HepG2 (cell line): ENCODE results near the gene EPB41L2. TPM values are rescaled to one million over a fixed set of nuclear protein-coding genes. Genes with fewer than 3 reads are reported as not detected.
A peak's percentile ranks its signal among the peaks of the same experiment; 100 is the strongest.

ENCODE experiments used
- BHLHE40 ChIP-seq: IDR thresholded peaks from 2 replicates; pipeline ENCODE4 v1.6.1; 2011; ENCODE audit warnings: low read length, improper control_type of control experiment
- DMAP1 ChIP-seq: IDR thresholded peaks from 2 replicates; pipeline ENCODE4 v1.6.1; 2016
- GTF2F1 ChIP-seq: fragments of 150-350 bp; IDR thresholded peaks from 2 replicates; pipeline ENCODE4 v1.6.1; 2014; ENCODE audit warnings: low read length
- ISX ChIP-seq: sonication (generic); formaldehyde crosslinking; conservative IDR thresholded peaks from 2 replicates; pipeline ENCODE4 v1.5.0; 2020; ENCODE audit warnings: missing genetic modification reagents
- KDM1A ChIP-seq: IDR thresholded peaks from 2 replicates; pipeline ENCODE4 v1.6.1; 2016; ENCODE audit warnings: missing compliant biosample characterization
- KDM6A ChIP-seq: IDR thresholded peaks from 2 replicates; pipeline ENCODE4 v1.6.1; 2016; ENCODE audit warnings: low read depth
- KLF13 ChIP-seq: sonication (generic); formaldehyde crosslinking; IDR thresholded peaks from 2 replicates; pipeline ENCODE4 v1.4.0; 2020; ENCODE audit warnings: mild to moderate bottlenecking, missing genetic modification reagents
- MXI1 ChIP-seq: IDR thresholded peaks from 3 replicates; pipeline ENCODE4 v1.6.1; 2012; ENCODE audit warnings: low read depth, low read length, inconsistent platforms, borderline replicate concordance
- MYNN ChIP-seq: sonication (generic); formaldehyde crosslinking; IDR thresholded peaks from 2 replicates; pipeline ENCODE4 v1.4.0; 2020; ENCODE audit warnings: mild to moderate bottlenecking, low read depth, missing genetic modification reagents
- PATZ1 ChIP-seq: sonication (generic); formaldehyde crosslinking; IDR thresholded peaks from 2 replicates; pipeline ENCODE4 v1.4.0; 2020; ENCODE audit warnings: missing genetic modification reagents
- POLR2A ChIP-seq, 2 experiments: IDR thresholded peaks; 2 replicates each; pipeline ENCODE4 v1.6.1; 2011; ENCODE audit warnings: low read depth in 2 of 2, low read length in 2 of 2, mild to moderate bottlenecking in 1 of 2, moderate library complexity in 1 of 2; ENCODE audit not compliant: insufficient read depth in 1 of 2
- RBM39 ChIP-seq: fragments of 200-400 bp; formaldehyde crosslinking; IDR thresholded peaks from one replicate; pipeline ENCODE4 v1.6.1; 2018; ENCODE audit warnings: antibody characterized with exemption, mild to moderate bottlenecking, low read depth, low read length; ENCODE audit not compliant: poor library complexity, severe bottlenecking
- REXO4 ChIP-seq: sonication (generic); formaldehyde crosslinking; IDR thresholded peaks from 2 replicates; pipeline ENCODE4 v1.8.0; 2022; ENCODE audit warnings: missing genetic modification reagents, mild to moderate bottlenecking, borderline replicate concordance
- RNF2 ChIP-seq: fragments of 450-650 bp; conservative IDR thresholded peaks from 2 replicates; pipeline ENCODE4 v1.6.1; 2016; ENCODE audit warnings: low read depth
- SRF ChIP-seq: IDR thresholded peaks from 2 replicates; pipeline ENCODE4 v1.6.1; 2011; ENCODE audit warnings: mild to moderate bottlenecking, low read depth, low read length, moderate library complexity
- SSRP1 ChIP-seq: IDR thresholded peaks from 2 replicates; pipeline ENCODE4 v1.6.1; 2016; ENCODE audit warnings: control low read depth
- TEF ChIP-seq: sonication (generic); formaldehyde crosslinking; IDR thresholded peaks from 2 replicates; pipeline ENCODE4 v1.5.0; 2020; ENCODE audit warnings: missing genetic modification reagents
- THYN1 ChIP-seq: sonication (generic); formaldehyde crosslinking; IDR thresholded peaks from 2 replicates; pipeline ENCODE4 v1.8.1; 2023; ENCODE audit warnings: low read depth, mild to moderate bottlenecking, moderate library complexity, missing genetic modification reagents, borderline replicate concordance
- YEATS2 ChIP-seq: sonication (generic); formaldehyde crosslinking; IDR thresholded peaks from 2 replicates; pipeline ENCODE4 v1.4.0; 2020; ENCODE audit warnings: missing genetic modification reagents, borderline replicate concordance
- ZNF264 ChIP-seq: sonication (generic); formaldehyde crosslinking; IDR thresholded peaks from 2 replicates; pipeline ENCODE4 v1.4.0; 2020; ENCODE audit warnings: missing genetic modification reagents
- ZNF549 ChIP-seq: sonication (generic); formaldehyde crosslinking; IDR thresholded peaks from 2 replicates; pipeline ENCODE4 v1.5.0; 2020; ENCODE audit warnings: missing genetic modification reagents
- ZNF572 ChIP-seq: sonication (generic); formaldehyde crosslinking; IDR thresholded peaks from 2 replicates; pipeline ENCODE4 v1.5.1; 2020; ENCODE audit warnings: mild to moderate bottlenecking, missing genetic modification reagents
- ZNF761 ChIP-seq: sonication (generic); formaldehyde crosslinking; conservative IDR thresholded peaks from 2 replicates; pipeline ENCODE4 v1.4.0; 2020; ENCODE audit warnings: mild to moderate bottlenecking, missing genetic modification reagents
- polyA plus RNA-seq, 8 experiments: library from polyadenylated mRNA; depleted of rRNA in 3 of 8; stranded (reverse) in 7 of 8; unstranded in 1 of 8; fragments of >200 nt; fragmentation: Illumina TruSeq in 4 of 8; extraction: Trizol in 4 of 8; gene quantifications; 2 replicates each; pipeline versions ENCODE4 v1.2.1 to v1.2.3, GENCODE V29; 2011 to 2016; ENCODE audit warnings: low read depth in 4 of 8, missing spikeins in 1 of 8, mixed read lengths in 1 of 8; ENCODE audit not compliant: insufficient read depth in 1 of 8
- total RNA-seq, 5 experiments: library from RNA; depleted of rRNA; stranded (reverse); fragments of >200 nt; fragmentation: Illumina TruSeq; extraction: Trizol; gene quantifications; 2 replicates each; pipeline ENCODE4 v1.2.3, GENCODE V29; 2016; ENCODE audit warnings: low read depth in 1 of 5
- TF ChIP-seq, protein P1 (sequence below): sonication (generic); formaldehyde crosslinking; conservative IDR thresholded peaks from 2 replicates; pipeline ENCODE4 v1.4.0; 2020; ENCODE audit warnings: mild to moderate bottlenecking, missing genetic modification reagents, moderate library complexity
- TF ChIP-seq, protein P2 (sequence below): sonication (generic); formaldehyde crosslinking; IDR thresholded peaks from 2 replicates; pipeline ENCODE4 v1.5.1; 2020; ENCODE audit warnings: missing genetic modification reagents, mild to moderate bottlenecking, borderline replicate concordance

The EPB41L2 gene
- total and polyA plus RNA-seq, 2 of the 13 experiments (the other 11 are each of a cell fraction or from before 2014, with no cell fraction given): 41.7 to 56.4 TPM

DNA sequence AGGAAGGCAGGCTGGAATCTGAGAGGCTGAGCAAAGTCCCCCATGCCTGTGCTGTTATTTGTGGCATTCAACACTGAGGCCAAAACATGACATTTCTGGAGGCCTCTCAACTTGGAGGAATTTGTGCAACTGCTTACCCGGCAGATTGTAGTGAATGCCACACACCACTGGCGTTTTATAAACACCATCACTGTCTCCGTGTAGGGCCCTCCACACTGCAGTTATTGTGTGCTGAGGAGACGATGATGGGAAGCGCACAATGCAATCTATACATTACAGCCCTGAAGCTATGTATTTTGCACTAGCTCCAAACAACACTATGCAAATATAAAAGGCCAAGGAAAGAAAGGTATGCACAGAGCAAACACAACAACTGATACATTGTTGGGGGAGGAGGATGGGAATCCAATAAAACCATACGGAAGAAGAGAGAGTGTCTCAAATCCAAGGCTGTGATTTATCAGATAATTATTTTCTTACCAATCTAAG, 129.3 kb downstream of the EPB41L2 start (continued):
- TF ChIP-seq SRF: peak; percentile 41; the same call in 1 of the 2 replicates
- no peak for TF ChIP-seq ZNF572 (CRISPR knock-in tag)
- TF ChIP-seq MYNN (CRISPR knock-in tag): peak; percentile 61; the same call in 1 of the 2 replicates
- TF ChIP-seq, protein P1, sequence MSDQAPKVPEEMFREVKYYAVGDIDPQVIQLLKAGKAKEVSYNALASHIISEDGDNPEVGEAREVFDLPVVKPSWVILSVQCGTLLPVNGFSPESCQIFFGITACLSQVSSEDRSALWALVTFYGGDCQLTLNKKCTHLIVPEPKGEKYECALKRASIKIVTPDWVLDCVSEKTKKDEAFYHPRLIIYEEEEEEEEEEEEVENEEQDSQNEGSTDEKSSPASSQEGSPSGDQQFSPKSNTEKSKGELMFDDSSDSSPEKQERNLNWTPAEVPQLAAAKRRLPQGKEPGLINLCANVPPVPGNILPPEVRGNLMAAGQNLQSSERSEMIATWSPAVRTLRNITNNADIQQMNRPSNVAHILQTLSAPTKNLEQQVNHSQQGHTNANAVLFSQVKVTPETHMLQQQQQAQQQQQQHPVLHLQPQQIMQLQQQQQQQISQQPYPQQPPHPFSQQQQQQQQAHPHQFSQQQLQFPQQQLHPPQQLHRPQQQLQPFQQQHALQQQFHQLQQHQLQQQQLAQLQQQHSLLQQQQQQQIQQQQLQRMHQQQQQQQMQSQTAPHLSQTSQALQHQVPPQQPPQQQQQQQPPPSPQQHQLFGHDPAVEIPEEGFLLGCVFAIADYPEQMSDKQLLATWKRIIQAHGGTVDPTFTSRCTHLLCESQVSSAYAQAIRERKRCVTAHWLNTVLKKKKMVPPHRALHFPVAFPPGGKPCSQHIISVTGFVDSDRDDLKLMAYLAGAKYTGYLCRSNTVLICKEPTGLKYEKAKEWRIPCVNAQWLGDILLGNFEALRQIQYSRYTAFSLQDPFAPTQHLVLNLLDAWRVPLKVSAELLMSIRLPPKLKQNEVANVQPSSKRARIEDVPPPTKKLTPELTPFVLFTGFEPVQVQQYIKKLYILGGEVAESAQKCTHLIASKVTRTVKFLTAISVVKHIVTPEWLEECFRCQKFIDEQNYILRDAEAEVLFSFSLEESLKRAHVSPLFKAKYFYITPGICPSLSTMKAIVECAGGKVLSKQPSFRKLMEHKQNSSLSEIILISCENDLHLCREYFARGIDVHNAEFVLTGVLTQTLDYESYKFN (CRISPR knock-in tag): peak; percentile 95
- TF ChIP-seq KDM1A (CRISPR knock-in tag): no peak; the same call in 1 of the 2 replicates
- no peak for TF ChIP-seq TEF (CRISPR knock-in tag)
- no peak for TF ChIP-seq ZNF549 (CRISPR knock-in tag)
- TF ChIP-seq YEATS2 (CRISPR knock-in tag): peak; percentile 41; the same call in 1 of the 2 replicates
- no peak for TF ChIP-seq RBM39
- TF ChIP-seq KDM6A (CRISPR knock-in tag): peak; percentile 93
- TF ChIP-seq BHLHE40: no peak
- peak; percentile 98 for TF ChIP-seq ZNF264 (CRISPR knock-in tag)
- no peak for TF ChIP-seq REXO4 (CRISPR knock-in tag)
- TF ChIP-seq, protein P2, sequence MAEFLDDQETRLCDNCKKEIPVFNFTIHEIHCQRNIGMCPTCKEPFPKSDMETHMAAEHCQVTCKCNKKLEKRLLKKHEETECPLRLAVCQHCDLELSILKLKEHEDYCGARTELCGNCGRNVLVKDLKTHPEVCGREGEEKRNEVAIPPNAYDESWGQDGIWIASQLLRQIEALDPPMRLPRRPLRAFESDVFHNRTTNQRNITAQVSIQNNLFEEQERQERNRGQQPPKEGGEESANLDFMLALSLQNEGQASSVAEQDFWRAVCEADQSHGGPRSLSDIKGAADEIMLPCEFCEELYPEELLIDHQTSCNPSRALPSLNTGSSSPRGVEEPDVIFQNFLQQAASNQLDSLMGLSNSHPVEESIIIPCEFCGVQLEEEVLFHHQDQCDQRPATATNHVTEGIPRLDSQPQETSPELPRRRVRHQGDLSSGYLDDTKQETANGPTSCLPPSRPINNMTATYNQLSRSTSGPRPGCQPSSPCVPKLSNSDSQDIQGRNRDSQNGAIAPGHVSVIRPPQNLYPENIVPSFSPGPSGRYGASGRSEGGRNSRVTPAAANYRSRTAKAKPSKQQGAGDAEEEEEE (CRISPR knock-in tag): no peak
- peak; percentile 65; the same call in 1 of the 2 replicates for TF ChIP-seq ZNF761
- no peak for TF ChIP-seq POLR2A (IDR thresholded peaks at IDR 0.05; ENCODE audit: insufficient read depth in 1 of 2, low read depth in 2 of 2, low read length in 2 of 2)
- no peak for TF ChIP-seq KLF13 (CRISPR knock-in tag)
- peak; percentile 74 for TF ChIP-seq DMAP1 (CRISPR knock-in tag)
- no peak for TF ChIP-seq RNF2
- 0 out of 3 replicates have a peak, but pooled peaks have one; percentile 50 for TF ChIP-seq MXI1
- TF ChIP-seq ISX: no peak
- no peak for TF ChIP-seq GTF2F1
- peak; percentile 58; the same call in 1 of the 2 replicates for TF ChIP-seq SSRP1
- peak; percentile 81 for TF ChIP-seq PATZ1 (CRISPR knock-in tag)
- no peak for TF ChIP-seq THYN1 (CRISPR knock-in tag)
